ENCODE data around the gene EEF2KMT. TPM values are rescaled to one million over a fixed set of nuclear protein-coding genes. Genes with fewer than 3 reads are reported as not detected.
"Not testable (repeated sequence)": the region's sequence is repeated elsewhere in the genome, so short reads cannot be mapped to it uniquely, and the experiment has no call there.

Gene EEF2KMT
- total RNA-seq, 3 donors from 2014 or later (not counting 1 experiment from before 2014, with no cell fraction given), result 3.0 to 4.7 (median 3.7) TPM

DNA sequence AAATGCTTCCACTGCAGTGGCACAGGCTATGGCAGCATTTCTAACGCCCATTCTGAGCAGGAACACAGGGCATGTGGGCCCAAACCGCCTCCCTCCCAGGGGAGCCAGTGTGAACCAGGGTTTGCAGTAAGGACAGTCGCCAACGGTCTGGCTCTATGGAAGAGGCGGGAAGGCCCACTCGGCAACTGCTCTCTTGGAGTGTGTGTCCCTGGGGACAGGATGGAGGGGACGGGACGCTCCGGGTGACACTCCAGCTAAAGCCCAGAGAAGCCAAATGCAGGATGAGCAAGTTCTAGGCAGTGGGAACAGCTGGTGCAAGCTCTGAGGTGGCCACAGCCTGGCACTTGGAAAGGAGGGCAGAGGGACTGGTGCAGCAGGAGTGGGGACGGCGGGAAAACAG is 3.8 kb downstream of the EEF2KMT start:
- H3K4me3 Mint-ChIP-seq; H3K4me3 ChIP-seq (ENCODE audit: low read length); H3K36me3 ChIP-seq (ENCODE audit: control insufficient read depth, insufficient read depth, low read length); H3K9me3 ChIP-seq (ENCODE audit: control insufficient read depth, insufficient read depth, low read length); H3K36me3 Mint-ChIP-seq; H3K27ac ChIP-seq (ENCODE audit: low read length); H3K27me3 Mint-ChIP-seq (ENCODE audit: low read depth in 2 of 2); DNase-seq; H3K9me3 Mint-ChIP-seq; ATAC-seq; H3K27me3 ChIP-seq (ENCODE audit: control insufficient read depth, insufficient read depth, low read length); H3K27ac Mint-ChIP-seq: not testable (repeated sequence)
- WGBS (ENCODE audit: insufficient coverage), result 94% methylated on average over 10 of the region's 11 CpGs
- peaks cover 10% of the 10 kb centered on the region for H3K4me1 ChIP-seq (ENCODE audit: control insufficient read depth, insufficient read depth, low read length)
- H3K4me1 Mint-ChIP-seq, result peaks cover 15% of the 10 kb centered on the region in 2 donors
- intact Hi-C loops (cut with micrococcal nuclease), result loop anchor here (10.0 kb wide), 3 partner anchors 59 to 249 kb away; partner anchors contain the start of genes GLYR1, NAGPA, SEC14L5 and UBN1

DNA sequence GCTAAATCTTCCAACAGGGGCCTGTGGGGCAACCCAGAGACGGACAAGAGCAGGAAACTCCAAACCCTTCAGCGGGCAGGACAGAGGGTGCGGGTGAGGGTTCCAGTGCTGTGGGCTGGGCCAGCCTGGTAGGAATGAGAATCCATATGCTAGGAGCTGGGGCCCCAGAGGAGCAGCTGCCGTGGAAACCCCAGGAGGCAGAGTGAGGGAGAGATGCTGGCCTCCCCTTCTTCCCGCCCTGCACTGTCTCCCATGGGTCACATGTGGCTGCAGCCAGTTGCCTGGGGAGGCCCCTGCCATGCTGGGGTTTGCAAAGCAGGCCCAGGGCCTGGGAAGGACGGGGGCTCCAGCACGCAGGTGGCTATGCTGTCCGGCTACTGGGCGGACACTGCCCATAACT is 4.5 kb downstream of the EEF2KMT start:
- H3K4me3 Mint-ChIP-seq; H3K36me3 Mint-ChIP-seq; ATAC-seq; H3K27ac ChIP-seq (ENCODE audit: low read length); H3K9me3 ChIP-seq (ENCODE audit: control insufficient read depth, insufficient read depth, low read length); H3K27me3 Mint-ChIP-seq (ENCODE audit: low read depth in 2 of 2); H3K4me3 ChIP-seq (ENCODE audit: low read length); H3K27ac Mint-ChIP-seq; H3K9me3 Mint-ChIP-seq; DNase-seq; H3K4me1 ChIP-seq (ENCODE audit: control insufficient read depth, insufficient read depth, low read length); H3K27me3 ChIP-seq (ENCODE audit: control insufficient read depth, insufficient read depth, low read length); H3K36me3 ChIP-seq (ENCODE audit: control insufficient read depth, insufficient read depth, low read length): not testable (repeated sequence)
- intact Hi-C loops (cut with micrococcal nuclease), result loop anchor here (10.0 kb wide), 3 partner anchors 58 to 248 kb away; partner anchors contain the start of genes GLYR1, NAGPA, SEC14L5 and UBN1
- H3K4me1 Mint-ChIP-seq, result peaks cover 14 to 15% of the 10 kb centered on the region in 2 donors
- 94% methylated on average over 6 of the region's 9 CpGs for WGBS (ENCODE audit: insufficient coverage)

DNA sequence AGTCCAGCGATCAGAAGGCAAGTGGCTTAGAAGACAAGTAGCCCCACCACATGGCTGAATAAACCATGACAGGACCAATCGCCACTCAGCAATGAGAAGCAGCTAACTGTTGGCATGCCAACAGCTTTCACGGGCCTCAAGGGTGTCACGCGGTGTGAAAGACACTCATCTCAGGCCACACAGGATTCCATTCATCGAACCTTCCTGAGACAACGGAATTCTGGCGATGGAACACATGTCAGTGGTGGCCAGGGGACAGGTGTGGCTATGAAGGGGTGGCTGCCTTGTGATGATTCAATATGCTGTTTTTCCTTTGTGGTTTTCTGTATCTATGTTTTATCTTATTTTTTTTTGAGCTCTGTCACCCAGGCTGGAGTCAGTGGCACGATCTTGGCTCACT is 7.0 kb downstream of the EEF2KMT start:
- not testable (repeated sequence) for H3K4me1 ChIP-seq (ENCODE audit: control insufficient read depth, insufficient read depth, low read length); H3K27me3 ChIP-seq (ENCODE audit: control insufficient read depth, insufficient read depth, low read length); H3K27ac Mint-ChIP-seq; H3K9me3 ChIP-seq (ENCODE audit: control insufficient read depth, insufficient read depth, low read length); H3K27ac ChIP-seq (ENCODE audit: low read length); H3K36me3 ChIP-seq (ENCODE audit: control insufficient read depth, insufficient read depth, low read length); H3K4me1 Mint-ChIP-seq; H3K4me3 ChIP-seq (ENCODE audit: low read length); H3K9me3 Mint-ChIP-seq; H3K27me3 Mint-ChIP-seq (ENCODE audit: low read depth in 2 of 2); DNase-seq; H3K4me3 Mint-ChIP-seq; ATAC-seq; H3K36me3 Mint-ChIP-seq
- intact Hi-C loops (cut with micrococcal nuclease), result loop anchor here (10.0 kb wide), 3 partner anchors 56 to 246 kb away; partner anchors contain the start of genes GLYR1, NAGPA, SEC14L5 and UBN1
- 91% methylated on average over 9 of the region's 9 CpGs for WGBS (ENCODE audit: insufficient coverage)

DNA sequence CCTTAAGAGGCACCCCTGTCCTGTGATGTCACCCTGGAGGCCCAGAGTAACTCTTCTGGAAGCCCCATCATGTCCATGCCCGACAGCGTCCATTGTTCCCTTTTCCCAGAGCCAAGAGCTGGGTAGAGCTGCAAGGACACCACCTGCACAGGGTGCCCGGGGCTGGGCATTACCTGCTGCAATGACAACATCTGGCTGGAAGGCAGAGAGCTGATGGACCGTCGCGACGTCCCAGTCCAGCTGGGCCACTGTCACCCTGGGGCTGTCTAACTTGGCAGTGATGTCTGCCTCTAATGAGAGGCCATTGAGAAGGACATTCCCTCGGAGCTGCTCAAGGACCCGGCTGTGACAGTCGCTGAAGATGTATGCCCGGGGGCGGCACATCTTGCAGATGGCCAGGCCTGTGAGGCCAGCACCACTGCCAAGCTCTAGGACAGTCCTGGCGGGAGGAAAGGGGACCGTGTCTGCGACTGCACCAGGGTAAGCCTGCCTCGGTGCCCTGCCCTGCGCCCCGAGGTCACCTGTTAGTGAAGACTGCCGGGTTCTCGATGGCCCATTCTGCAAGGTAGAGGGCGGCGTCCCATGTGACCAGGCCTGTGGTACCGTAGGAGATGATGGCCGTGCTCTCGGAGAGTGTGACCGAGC is 7.6 kb downstream of the EEF2KMT start:
- not testable (repeated sequence) for H3K4me3 Mint-ChIP-seq; H3K9me3 ChIP-seq (ENCODE audit: control insufficient read depth, insufficient read depth, low read length); H3K36me3 Mint-ChIP-seq; H3K9me3 Mint-ChIP-seq; H3K4me1 ChIP-seq (ENCODE audit: control insufficient read depth, insufficient read depth, low read length); H3K36me3 ChIP-seq (ENCODE audit: control insufficient read depth, insufficient read depth, low read length); H3K4me3 ChIP-seq (ENCODE audit: low read length); H3K4me1 Mint-ChIP-seq; H3K27ac ChIP-seq (ENCODE audit: low read length); DNase-seq; ATAC-seq; H3K27me3 ChIP-seq (ENCODE audit: control insufficient read depth, insufficient read depth, low read length); H3K27ac Mint-ChIP-seq; H3K27me3 Mint-ChIP-seq (ENCODE audit: low read depth in 2 of 2)
- WGBS (ENCODE audit: insufficient coverage), result 96% methylated on average over 26 of the region's 26 CpGs
- intact Hi-C loops (cut with micrococcal nuclease), result loop anchor here (10.0 kb wide), 3 partner anchors 55 to 245 kb away; partner anchors contain the start of genes GLYR1, NAGPA, SEC14L5 and UBN1

DNA sequence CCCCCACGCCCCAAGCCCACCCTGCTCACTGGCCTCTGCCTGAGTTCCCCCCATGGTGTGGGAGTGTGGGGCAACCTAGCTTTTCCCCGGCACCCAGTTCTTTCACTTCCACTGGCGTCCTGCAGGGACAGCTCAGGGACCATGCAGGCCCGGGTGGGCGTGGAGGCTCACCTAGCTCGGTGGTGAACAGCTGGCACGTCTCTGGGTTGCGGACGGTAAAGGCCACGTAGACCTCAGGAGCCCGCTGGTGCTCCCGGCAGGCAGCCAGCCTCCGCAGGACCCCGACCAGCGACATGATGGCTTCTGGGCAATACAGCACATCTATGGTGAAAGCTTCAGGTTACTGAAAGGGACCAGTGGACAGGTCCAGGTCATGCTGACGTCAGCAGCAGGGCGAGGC is 8.7 kb downstream of the EEF2KMT start:
- ATAC-seq, result not testable (repeated sequence)

DNA sequence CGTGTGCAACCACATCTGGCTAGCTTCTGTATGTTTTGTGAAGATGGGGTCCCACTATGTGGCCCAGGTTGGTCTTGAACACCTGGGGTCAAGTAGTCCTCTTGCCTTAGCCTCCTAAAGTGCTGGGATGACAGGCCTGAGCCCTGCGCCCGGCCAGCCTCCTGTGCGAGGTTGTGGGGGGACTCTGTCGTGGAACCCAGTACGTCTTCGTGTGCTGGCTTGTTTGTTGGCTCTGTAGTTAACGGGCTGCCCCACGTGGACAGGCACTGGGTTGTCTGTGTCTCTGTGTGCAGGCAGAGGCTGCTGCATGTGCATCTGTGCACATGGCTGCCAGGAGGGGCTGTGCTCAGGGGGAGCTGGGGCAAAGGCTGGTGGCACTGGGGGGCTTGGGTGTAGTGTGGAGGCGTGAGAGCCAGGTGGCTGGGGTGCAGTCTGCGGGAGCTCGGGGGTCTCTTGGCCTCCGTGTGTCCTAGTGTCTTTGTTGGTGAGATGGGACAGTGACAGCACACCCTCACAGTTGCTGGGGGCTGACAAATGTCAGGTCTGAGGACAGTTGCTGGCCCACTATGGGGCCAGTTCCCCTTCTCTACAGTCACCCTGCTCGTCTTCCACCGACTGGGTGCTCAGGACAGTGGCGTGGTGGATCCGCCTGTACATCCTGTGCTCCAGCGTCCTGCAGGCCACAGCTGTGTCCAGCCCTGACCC is 9.4 kb downstream of the EEF2KMT start:
- H3K27me3 Mint-ChIP-seq (ENCODE audit: low read depth in 2 of 2); H3K9me3 Mint-ChIP-seq; H3K9me3 ChIP-seq (ENCODE audit: control insufficient read depth, insufficient read depth, low read length); intact Hi-C loops (cut with micrococcal nuclease); H3K4me3 Mint-ChIP-seq; H3K27ac ChIP-seq (ENCODE audit: low read length); H3K4me3 ChIP-seq (ENCODE audit: low read length); H3K4me1 ChIP-seq (ENCODE audit: control insufficient read depth, insufficient read depth, low read length); H3K4me1 Mint-ChIP-seq; H3K36me3 ChIP-seq (ENCODE audit: control insufficient read depth, insufficient read depth, low read length); H3K27me3 ChIP-seq (ENCODE audit: control insufficient read depth, insufficient read depth, low read length); H3K27ac Mint-ChIP-seq; H3K36me3 Mint-ChIP-seq; ATAC-seq; DNase-seq: not testable (repeated sequence)
- 97% methylated on average over 18 of the region's 18 CpGs for WGBS (ENCODE audit: insufficient coverage)

More for the DNA sequence above, 8.7 kb downstream of the EEF2KMT start:
- DNase-seq; H3K27me3 Mint-ChIP-seq (ENCODE audit: low read depth in 2 of 2); H3K27ac ChIP-seq (ENCODE audit: low read length); H3K36me3 Mint-ChIP-seq; H3K4me3 ChIP-seq (ENCODE audit: low read length); H3K9me3 Mint-ChIP-seq; H3K36me3 ChIP-seq (ENCODE audit: control insufficient read depth, insufficient read depth, low read length); H3K4me3 Mint-ChIP-seq; H3K27ac Mint-ChIP-seq; intact Hi-C loops (cut with micrococcal nuclease); H3K9me3 ChIP-seq (ENCODE audit: control insufficient read depth, insufficient read depth, low read length); H3K4me1 Mint-ChIP-seq; H3K27me3 ChIP-seq (ENCODE audit: control insufficient read depth, insufficient read depth, low read length); H3K4me1 ChIP-seq (ENCODE audit: control insufficient read depth, insufficient read depth, low read length): not testable (repeated sequence)
- WGBS (ENCODE audit: insufficient coverage), result 97% methylated on average over 17 of the region's 17 CpGs

DNA sequence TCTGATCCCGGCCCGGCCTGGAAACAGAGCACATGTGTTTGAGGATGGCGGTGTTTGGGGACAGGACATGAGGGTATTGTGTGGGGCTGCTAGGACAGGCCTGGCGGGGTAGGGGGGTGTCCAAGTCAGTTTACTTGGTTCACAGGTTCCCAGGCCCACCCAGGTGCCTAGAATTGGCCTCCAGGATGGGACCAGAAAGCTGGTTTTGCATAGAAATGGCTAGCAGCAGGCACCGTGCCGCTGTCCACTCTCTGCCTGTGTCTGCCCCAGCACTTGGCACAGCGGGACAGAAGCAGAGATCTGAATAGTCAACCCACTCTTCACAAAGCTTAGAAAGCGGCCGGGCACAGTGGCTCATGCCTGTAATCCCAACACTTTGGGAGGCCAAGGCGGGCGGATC is 11.9 kb downstream of the EEF2KMT start:
- H3K4me1 Mint-ChIP-seq; H3K36me3 Mint-ChIP-seq; H3K27me3 ChIP-seq (ENCODE audit: control insufficient read depth, insufficient read depth, low read length); H3K27me3 Mint-ChIP-seq (ENCODE audit: low read depth in 2 of 2); H3K9me3 ChIP-seq (ENCODE audit: control insufficient read depth, insufficient read depth, low read length); ATAC-seq; H3K4me3 Mint-ChIP-seq; H3K27ac ChIP-seq (ENCODE audit: low read length); H3K9me3 Mint-ChIP-seq; DNase-seq; H3K4me3 ChIP-seq (ENCODE audit: low read length); H3K4me1 ChIP-seq (ENCODE audit: control insufficient read depth, insufficient read depth, low read length); H3K27ac Mint-ChIP-seq; intact Hi-C loops (cut with micrococcal nuclease): not testable (repeated sequence)
- H3K36me3 ChIP-seq (ENCODE audit: control insufficient read depth, insufficient read depth, low read length), result peaks cover 13% of the 10 kb centered on the region
- 99% methylated on average over 9 of the region's 11 CpGs for WGBS (ENCODE audit: insufficient coverage)
